GM12878 (cell line): ENCODE data around the gene MKNK1. TPM values are rescaled to one million over a fixed set of nuclear protein-coding genes. Genes with fewer than 3 reads are reported as not detected.

Experiments
- CUX1 ChIP-seq: IDR thresholded peaks from 2 replicates; pipeline ENCODE4 v1.6.1; 2012; ENCODE audit warnings: improper control_type of control experiment, low read depth, low read length; ENCODE audit not compliant: insufficient replicate concordance
- EGR1 ChIP-seq, 2 experiments: IDR thresholded peaks; 1 replicate in 1 of 2; 2 replicates in 1 of 2; pipeline ENCODE4 v1.6.1; 2011 to 2012; ENCODE audit warnings: low read depth in 2 of 2, low read length in 2 of 2, borderline replicate concordance in 1 of 2, mild to moderate bottlenecking in 1 of 2, moderate library complexity in 1 of 2
- EZH2 ChIP-seq: IDR thresholded peaks from 2 replicates; pipeline ENCODE4 v1.6.1; 2012; ENCODE audit warnings: low read depth, mild to moderate bottlenecking, control low read depth, inconsistent platforms, low read length, borderline replicate concordance; ENCODE audit not compliant: control insufficient read depth
- LARP7 ChIP-seq: fragments of 450-650 bp; IDR thresholded peaks from 2 replicates; pipeline ENCODE4 v1.6.1; 2017; ENCODE audit warnings: mild to moderate bottlenecking
- MTA3 ChIP-seq: IDR thresholded peaks from 2 replicates; pipeline ENCODE4 v1.6.1; 2012; ENCODE audit warnings: low read length, inconsistent platforms, borderline replicate concordance
- PKNOX1 ChIP-seq: fragments of 450-650 bp; IDR thresholded peaks from 2 replicates; pipeline ENCODE4 v1.6.1; 2016; ENCODE audit warnings: mild to moderate bottlenecking
- RB1 ChIP-seq: fragments of 450-650 bp; formaldehyde crosslinking; IDR thresholded peaks from 2 replicates; pipeline ENCODE4 v1.6.1; 2017; ENCODE audit warnings: mild to moderate bottlenecking, borderline replicate concordance
- polyA plus RNA-seq, 11 experiments: library from polyadenylated mRNA; depleted of rRNA in 4 of 11; unstranded in 6 of 11; stranded (reverse) in 5 of 11; fragments of >200 nt; fragmentation: Nextera tagmentation in 4 of 11; fragmentation: Illumina TruSeq in 1 of 11; extraction: Ambion mirVana in 4 of 11; extraction: Trizol in 1 of 11; gene quantifications; 1 replicate in 1 of 11; 2 replicates in 10 of 11; pipeline versions ENCODE4 v1.2.1 to v1.2.3, GENCODE V29; 2011 to 2016; ENCODE audit warnings: inconsistent platforms in 2 of 11, missing spikeins in 2 of 11, low read depth in 1 of 11
- total RNA-seq, 4 experiments: library from RNA; depleted of rRNA in 3 of 4; stranded (reverse); fragments of >200 nt in 3 of 4; fragmentation: Illumina TruSeq in 1 of 4; extraction: Trizol in 1 of 4; gene quantifications; 2 replicates each; pipeline versions ENCODE4 v1.2.1 to v1.2.3, GENCODE V29; 2013 to 2021

Gene MKNK1
- total and polyA plus RNA-seq, 10 of the 15 experiments (the other 5 are each of a cell fraction or from before 2014, with no cell fraction given), result 13.7 to 29.9 (median 26.5) TPM

- no peak for TF ChIP-seq MTA3
- TF ChIP-seq EGR1 (IDR thresholded peaks at IDR 0.05; ENCODE audit: borderline replicate concordance in 1 of 2, low read depth in 2 of 2, low read length in 2 of 2), result no peak
- TF ChIP-seq RB1, result no peak
- TF ChIP-seq PKNOX1, result no peak
- TF ChIP-seq CUX1, result no peak
- no peak for TF ChIP-seq LARP7
- TF ChIP-seq EZH2, result no peak
Observed at GRCh38 chr1:46583494-46583893, 20.6 kb downstream of the MKNK1 start (continued).
